SK-N-SH (cell line): ENCODE measurements around the gene CAPN3. TPM values are rescaled to one million over a fixed set of nuclear protein-coding genes. Genes with fewer than 3 reads are reported as not detected.

Experiments used
- CTCF ChIA-PET: fragments of 300-600, 350-600 bp; formaldehyde crosslinking; extraction: SDS; loops from one replicate; lab custom pipeline; 2021; lab: Yijun Ruan, JAX
- POLR2A ChIA-PET: fragments of 350-600 bp; sonication (Branson Sonifier 250); formaldehyde crosslinking; extraction: SDS; loops from one replicate; lab custom pipeline; 2020; ENCODE audit warnings: antibody characterized with exemption, inconsistent platforms; lab: Yijun Ruan, JAX
- DNase-seq: peaks from one replicate; pipeline ENCODE4 v3.0.0; 2012
- H2AFZ ChIP-seq: fragments of 200-600 bp; sonication (generic); 2 replicates; pipeline ENCODE4 v1.8.1; 2016; ENCODE audit warnings: antibody characterized with exemption, mild to moderate bottlenecking, low read depth
- H3F3A ChIP-seq: fragments of 200-600 bp; sonication (generic); replicated peaks from 2 replicates; pipeline ENCODE3; 2016; ENCODE audit warnings: antibody characterized with exemption, mild to moderate bottlenecking; ENCODE audit not compliant: insufficient read depth
- H3K27ac ChIP-seq, 2 experiments: fragments of 200-500 bp in 1 of 2; fragments of 200-600 bp in 1 of 2; sonication (Bioruptor generic) in 1 of 2; sonication (generic), shearing (Covaris generic) in 1 of 2; 2 replicates each; pipeline versions ENCODE4 v1.5.1 to v1.6.1; 2014 to 2016; ENCODE audit warnings: low read depth in 2 of 2, inconsistent platforms in 1 of 2, low read length in 1 of 2, mild to moderate bottlenecking in 1 of 2, mixed read lengths in 1 of 2
- H3K27me3 ChIP-seq: fragments of 200-600 bp; sonication (generic), shearing (Covaris generic); 2 replicates; pipeline ENCODE4 v1.6.1; 2016; ENCODE audit warnings: mixed run types; ENCODE audit not compliant: insufficient read depth
- H3K36me3 ChIP-seq, 2 experiments: fragments of 200-500 bp in 1 of 2; fragments of 200-600 bp in 1 of 2; sonication (Bioruptor generic) in 1 of 2; sonication (generic) in 1 of 2; replicated peaks in 1 of 2; 2 replicates each; pipeline versions ENCODE3 to v1.5.1; 2014 to 2016; ENCODE audit warnings: low read length in 1 of 2, mild to moderate bottlenecking in 1 of 2; ENCODE audit not compliant: insufficient read depth in 2 of 2, control insufficient read depth in 1 of 2
- H3K4me1 ChIP-seq, 2 experiments: fragments of 200-500 bp in 1 of 2; fragments of 200-600 bp in 1 of 2; sonication (Bioruptor generic) in 1 of 2; sonication (generic), shearing (Covaris generic) in 1 of 2; 2 replicates each; pipeline versions ENCODE4 v1.5.1 to v1.6.1; 2014 to 2016; ENCODE audit warnings: low read depth in 1 of 2, low read length in 1 of 2, mixed run types in 1 of 2; ENCODE audit not compliant: insufficient read depth in 2 of 2, control insufficient read depth in 1 of 2
- H3K4me2 ChIP-seq: fragments of 200-600 bp; sonication (generic), shearing (Covaris generic); 2 replicates; pipeline ENCODE4 v1.6.1; 2017; ENCODE audit warnings: mixed run types
- H3K4me3 ChIP-seq, 2 experiments: fragments of 200-500 bp in 1 of 2; fragments of 200-600 bp in 1 of 2; sonication (Bioruptor generic) in 1 of 2; sonication (generic), shearing (Covaris generic) in 1 of 2; 2 replicates each; pipeline versions ENCODE4 v1.5.1 to v1.8.1; 2014 to 2016; ENCODE audit warnings: low read depth in 2 of 2, inconsistent platforms in 1 of 2, low read length in 1 of 2, mild to moderate bottlenecking in 1 of 2, mixed read lengths in 1 of 2, moderate library complexity in 1 of 2
- H3K79me2 ChIP-seq: fragments of 200-600 bp; sonication (generic); 2 replicates; pipeline ENCODE4 v1.8.1; 2017; ENCODE audit warnings: mild to moderate bottlenecking; ENCODE audit not compliant: insufficient read depth
- H3K9ac ChIP-seq: fragments of 200-600 bp; sonication (generic); 2 replicates; pipeline ENCODE4 v1.6.1; 2017; ENCODE audit warnings: mixed run types
- H3K9me2 ChIP-seq: fragments of 200-600 bp; sonication (generic); 2 replicates; pipeline ENCODE4 v1.6.1; 2017; ENCODE audit warnings: mixed run types
- H3K9me3 ChIP-seq: fragments of 200-600 bp; sonication (generic); 2 replicates; pipeline ENCODE4 v1.6.1; 2017; ENCODE audit warnings: mixed run types, mild to moderate bottlenecking, moderate library complexity
- H4K20me1 ChIP-seq: fragments of 200-600 bp; sonication (generic); 2 replicates; pipeline ENCODE4 v1.6.1; 2017; ENCODE audit warnings: mild to moderate bottlenecking, mixed run types; ENCODE audit not compliant: insufficient read depth
- CHD2 ChIP-seq: fragments of 150-350 bp; IDR thresholded peaks from 2 replicates; pipeline ENCODE4 v1.6.1; 2018; ENCODE audit warnings: low read length; ENCODE audit not compliant: partially characterized antibody
- FOXM1 ChIP-seq: IDR thresholded peaks from 2 replicates; pipeline ENCODE4 v1.4.0; 2012; ENCODE audit warnings: low read depth, mild to moderate bottlenecking
- JUND ChIP-seq: IDR thresholded peaks from 2 replicates; pipeline ENCODE4 v1.4.0; 2012
- MAX ChIP-seq: IDR thresholded peaks from 2 replicates; pipeline ENCODE4 v1.4.0; 2012; ENCODE audit warnings: low read depth
- PBX3 ChIP-seq: IDR thresholded peaks from 2 replicates; pipeline ENCODE4; 2012
- TCF12 ChIP-seq: IDR thresholded peaks from 2 replicates; pipeline ENCODE4 v1.4.0; 2012
- TEAD4 ChIP-seq: IDR thresholded peaks from 2 replicates; pipeline ENCODE4 v1.4.0; 2012; ENCODE audit warnings: mild to moderate bottlenecking, borderline replicate concordance; ENCODE audit not compliant: insufficient read depth
- WGBS: methylation state at CpG from one replicate; pipeline ENCODE4 v1.1.6; 2017; ENCODE audit warnings: low lambda C conversion rate; 5-methylcytosine and 5-hydroxymethylcytosine counted together
- polyA plus RNA-seq, 3 experiments: library from polyadenylated mRNA; depleted of rRNA; stranded (reverse); fragments of >200 nt; gene quantifications; 2 replicates each; pipeline ENCODE4 v1.2.3, GENCODE V29; 2012
- TF ChIP-seq, protein P1 (sequence below): fragments of 150-350 bp; IDR thresholded peaks from 2 replicates; pipeline ENCODE4 v1.6.1; 2017; ENCODE audit warnings: antibody characterized with exemption, low read length, low read depth, borderline replicate concordance
- TF ChIP-seq, protein P2 (sequence below): IDR thresholded peaks from 2 replicates; pipeline ENCODE4 v1.4.0; 2012; ENCODE audit warnings: low read depth, borderline replicate concordance

CAPN3 gene
- polyA plus RNA-seq, 1 of the 3 experiments (the other 2 are of a cell fraction), result 1.8 TPM

GRCh38 chr15:42403389-42403788 lies 44.1 kb downstream of the CAPN3 start:
- Histone ChIP-seq H3K36me3 (no peaks in the 10 kb centered on the region), H3K4me1 (no peaks in the 10 kb centered on the region; a peak in 1 of 4 replicates), H3K27me3 (no peaks in the 10 kb centered on the region), H3K9ac (no peak overlapping the region), H3K79me2 (no peaks in the 10 kb centered on the region), H3K4me2 (no peak overlapping the region), H3K27ac (no peak overlapping the region), H4K20me1 (no peaks in the 10 kb centered on the region), H3F3A (no peaks in the 10 kb centered on the region), H2AFZ (no peak overlapping the region), H3K9me3 (no peaks in the 10 kb centered on the region)
- no peak for DNase-seq
- ChIA-PET CTCF (interaction anchor here (0.8 to 2.4 kb wide), 2 partner anchors 18 to 319 kb away, joined by 3 to 6 read pairs; no protein-coding TSS in a partner anchor), POLR2A (no interaction called here)
- 82% methylated on average over 4 of the region's 7 CpGs for WGBS
- TF ChIP-seq TCF12 (no peak), PBX3 (no peak), FOXM1 (no peak), JUND (no peak)
- TF ChIP-seq, all 33 proteins: peak for 0
- no peaks in the 10 kb centered on the region for H3K9me2 ChIP-seq
- H3K4me3 ChIP-seq, result no peak overlapping the region

DNA sequence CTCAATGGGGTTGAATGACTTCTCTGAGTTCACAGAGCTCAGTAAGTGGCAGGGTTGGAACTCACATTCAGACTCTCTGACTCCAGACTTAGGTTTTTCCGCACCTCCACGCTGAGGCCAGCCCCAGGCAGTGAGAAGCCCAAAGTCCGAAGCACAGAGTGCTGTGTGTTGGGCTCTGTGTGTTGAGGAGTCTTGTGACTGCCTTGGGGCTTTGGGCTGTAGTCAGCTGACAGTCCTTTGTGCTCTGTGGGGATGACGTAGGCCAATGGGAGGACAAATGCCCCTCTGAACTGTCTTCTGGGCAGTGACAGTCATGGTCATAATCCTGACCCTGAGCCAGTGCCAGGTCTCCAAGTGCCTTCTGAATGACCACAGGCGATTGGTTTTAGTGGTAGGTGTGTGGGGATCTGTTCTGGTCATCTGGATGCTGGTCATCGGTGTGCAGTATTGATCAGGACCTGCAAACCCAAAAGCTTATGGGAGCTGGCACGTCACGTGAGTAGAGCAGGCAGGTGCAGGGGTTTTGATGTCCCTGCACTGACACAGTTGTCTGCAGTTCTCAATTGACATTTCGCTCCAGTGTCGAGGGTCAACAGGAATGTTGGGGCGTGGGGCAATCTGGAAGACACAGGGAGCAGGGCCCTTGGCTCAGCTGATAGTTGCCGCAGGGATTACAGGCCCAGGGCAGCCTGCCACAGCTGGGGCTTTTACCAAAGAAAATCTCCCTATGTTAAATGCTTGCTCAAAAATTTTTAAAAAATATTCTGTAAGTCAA lies 45.3 kb downstream of the CAPN3 start:
- Histone ChIP-seq H4K20me1 (no peaks in the 10 kb centered on the region), H2AFZ (no peak overlapping the region), H3K4me1 (no peaks in the 10 kb centered on the region; a peak in 1 of 4 replicates), H3K27me3 (no peaks in the 10 kb centered on the region), H3F3A (no peaks in the 10 kb centered on the region), H3K4me3 (no peak overlapping the region), H3K9ac (no peak overlapping the region), H3K27ac (no peak overlapping the region), H3K4me2 (no peak overlapping the region), H3K79me2 (no peaks in the 10 kb centered on the region), H3K9me2 (no peaks in the 10 kb centered on the region), H3K36me3 (no peaks in the 10 kb centered on the region), H3K9me3 (no peaks in the 10 kb centered on the region)
- CTCF ChIA-PET, result interaction anchor here (2.4 kb wide), 1 partner anchor 19 kb away, joined by 6 read pairs; no protein-coding TSS in a partner anchor
- DNase-seq, result no peak
- 89% methylated on average over 9 of the region's 12 CpGs for WGBS
- POLR2A ChIA-PET, result no interaction called here
- no peak for TF ChIP-seq CHD2
- TF ChIP-seq, protein P1, sequence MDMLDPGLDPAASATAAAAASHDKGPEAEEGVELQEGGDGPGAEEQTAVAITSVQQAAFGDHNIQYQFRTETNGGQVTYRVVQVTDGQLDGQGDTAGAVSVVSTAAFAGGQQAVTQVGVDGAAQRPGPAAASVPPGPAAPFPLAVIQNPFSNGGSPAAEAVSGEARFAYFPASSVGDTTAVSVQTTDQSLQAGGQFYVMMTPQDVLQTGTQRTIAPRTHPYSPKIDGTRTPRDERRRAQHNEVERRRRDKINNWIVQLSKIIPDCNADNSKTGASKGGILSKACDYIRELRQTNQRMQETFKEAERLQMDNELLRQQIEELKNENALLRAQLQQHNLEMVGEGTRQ, result no peak
- TF ChIP-seq MAX, result no peak
- no peak for TF ChIP-seq TEAD4
- TF ChIP-seq, protein P2, sequence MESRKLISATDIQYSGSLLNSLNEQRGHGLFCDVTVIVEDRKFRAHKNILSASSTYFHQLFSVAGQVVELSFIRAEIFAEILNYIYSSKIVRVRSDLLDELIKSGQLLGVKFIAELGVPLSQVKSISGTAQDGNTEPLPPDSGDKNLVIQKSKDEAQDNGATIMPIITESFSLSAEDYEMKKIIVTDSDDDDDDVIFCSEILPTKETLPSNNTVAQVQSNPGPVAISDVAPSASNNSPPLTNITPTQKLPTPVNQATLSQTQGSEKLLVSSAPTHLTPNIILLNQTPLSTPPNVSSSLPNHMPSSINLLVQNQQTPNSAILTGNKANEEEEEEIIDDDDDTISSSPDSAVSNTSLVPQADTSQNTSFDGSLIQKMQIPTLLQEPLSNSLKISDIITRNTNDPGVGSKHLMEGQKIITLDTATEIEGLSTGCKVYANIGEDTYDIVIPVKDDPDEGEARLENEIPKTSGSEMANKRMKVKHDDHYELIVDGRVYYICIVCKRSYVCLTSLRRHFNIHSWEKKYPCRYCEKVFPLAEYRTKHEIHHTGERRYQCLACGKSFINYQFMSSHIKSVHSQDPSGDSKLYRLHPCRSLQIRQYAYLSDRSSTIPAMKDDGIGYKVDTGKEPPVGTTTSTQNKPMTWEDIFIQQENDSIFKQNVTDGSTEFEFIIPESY, result no peak
